Fibroblast of peridontal ligament (primary cell): ENCODE data around the gene SOX12.
"Not testable (repeated sequence)": the region's sequence is repeated elsewhere in the genome, so short reads cannot be mapped to it uniquely, and the experiment has no call there.

Experiments
- DNase-seq: peaks from one replicate; pipeline ENCODE4 v3.0.0-alpha.2; 2010; ENCODE audit errors: extremely low read depth

SOX12 gene

GRCh38 chr20:362271-363254 is 37.2 kb downstream of the SOX12 start:
- peak; percentile 71 for DNase-seq

DNA sequence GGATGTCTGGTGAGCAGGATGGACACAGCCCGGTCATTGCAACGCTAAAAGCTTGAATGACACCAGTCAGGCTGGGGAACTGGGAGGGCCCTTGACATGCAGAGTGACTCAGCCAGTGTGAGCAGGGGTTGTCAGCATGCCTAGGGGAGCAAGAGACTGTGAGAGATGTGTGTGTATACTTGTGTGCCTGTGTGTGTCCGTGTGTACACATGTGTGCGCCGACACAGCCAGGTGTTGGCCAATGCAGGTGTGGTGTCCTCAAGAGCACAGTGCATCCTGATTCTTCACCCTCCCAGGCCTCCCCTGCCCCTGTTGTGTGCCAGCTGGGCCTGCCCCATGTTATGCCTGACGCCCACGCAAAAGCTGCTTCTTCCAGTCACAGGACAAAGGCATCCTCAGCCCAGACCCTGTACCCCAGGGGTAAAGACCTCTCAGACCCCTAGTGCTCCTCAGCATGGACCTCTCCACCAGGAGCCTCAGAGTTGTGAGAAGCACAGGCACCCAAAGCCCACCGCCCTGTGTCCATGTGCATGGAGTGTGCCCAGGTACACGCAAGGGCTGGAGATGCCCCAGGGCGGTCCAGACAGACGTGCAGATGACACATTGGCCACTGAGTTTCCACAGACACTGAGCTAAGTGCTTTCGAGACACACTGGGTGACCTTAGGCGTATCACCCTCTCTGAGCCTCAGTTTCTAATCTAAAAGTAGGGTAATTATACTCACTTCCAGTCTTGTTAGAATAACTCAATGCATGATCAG is 38.1 kb downstream of the SOX12 start:
- no peak for DNase-seq

DNA sequence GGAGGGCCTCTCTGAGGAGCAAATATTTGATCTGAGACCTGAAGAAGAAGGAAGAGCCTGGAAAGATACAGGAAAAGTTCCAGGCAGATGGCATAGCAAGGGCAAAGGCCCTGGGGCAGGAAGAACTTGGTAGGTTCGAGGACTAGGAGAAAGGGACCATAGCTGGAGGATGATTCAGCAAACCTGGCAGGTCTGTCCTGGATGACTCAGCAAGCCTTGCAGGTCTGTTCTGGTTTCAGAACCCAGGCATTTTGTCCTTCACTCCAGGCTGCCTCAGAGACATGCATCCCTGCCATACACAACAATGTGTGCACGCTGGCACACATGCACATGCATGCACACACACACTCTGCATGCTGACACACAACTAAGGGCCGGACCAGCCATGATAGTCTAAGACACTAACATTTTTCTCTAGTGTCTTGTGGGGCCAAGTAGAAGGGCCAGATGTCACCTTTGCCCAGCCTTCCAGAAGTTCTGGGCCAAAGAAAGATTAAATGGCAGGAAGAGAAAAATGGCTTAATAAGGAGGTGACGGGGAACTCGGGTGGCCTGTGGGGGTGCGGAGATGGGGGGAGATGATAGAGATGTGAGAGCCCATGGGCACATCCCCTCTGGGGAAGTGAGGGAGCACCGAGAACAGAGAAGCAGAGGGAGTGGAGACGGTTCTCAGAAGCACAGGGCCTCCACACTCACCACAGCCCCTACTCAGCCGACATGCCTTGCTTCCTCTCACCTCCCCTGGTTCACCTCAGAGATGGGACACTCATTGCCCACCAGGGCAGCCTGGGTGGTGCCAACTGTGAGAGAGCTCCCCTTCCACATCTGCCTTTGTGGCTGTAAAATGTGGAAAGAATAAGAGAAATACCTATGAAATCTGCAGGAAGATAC is 39.8 kb downstream of the SOX12 start:
- no peak for DNase-seq

GRCh38 chr20:366041-366718 is 40.8 kb downstream of the SOX12 start:
- DNase-seq = no peak

- no peak for DNase-seq
Measured at GRCh38 chr20:366719-367485, 41.5 kb downstream of the SOX12 start.

DNA sequence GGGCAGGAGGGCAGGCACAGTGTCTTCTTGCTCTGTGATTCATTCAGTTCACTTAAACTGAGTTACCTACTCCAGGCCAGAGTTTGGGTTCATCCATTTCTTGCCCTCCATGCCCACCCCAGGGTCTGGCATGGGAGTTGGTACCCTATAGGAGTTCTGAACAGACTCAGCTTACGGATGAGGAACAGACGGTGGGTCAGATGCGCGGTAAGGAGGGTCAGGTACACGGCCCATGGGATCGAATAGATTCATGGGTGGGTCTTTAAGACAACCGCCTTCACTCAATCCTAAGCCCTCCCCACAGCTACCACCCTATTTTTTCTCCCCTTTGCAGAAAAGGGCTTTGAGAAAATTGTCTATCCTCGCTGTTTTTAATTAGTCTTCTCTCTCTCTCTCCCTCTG is 42.1 kb downstream of the SOX12 start:
- no peak for DNase-seq

DNA sequence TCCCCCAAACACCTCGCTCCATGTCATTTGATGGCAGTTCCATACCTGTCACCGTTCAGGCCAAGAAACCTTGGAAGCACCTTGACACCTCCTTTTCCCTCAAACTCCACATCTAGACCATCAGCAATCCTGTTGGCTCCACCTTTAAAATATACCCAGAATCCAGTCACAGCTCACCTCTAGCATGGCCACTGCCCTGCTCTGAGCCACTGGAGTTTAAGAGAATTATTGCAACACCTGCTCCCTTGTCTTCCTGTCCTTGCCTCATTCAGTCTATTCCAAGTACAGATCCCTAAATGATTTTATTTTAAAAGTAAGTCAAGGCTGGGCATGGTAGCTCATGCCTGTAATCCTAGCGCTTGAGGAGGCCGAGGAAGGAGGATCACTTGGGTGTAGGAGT is 43.6 kb downstream of the SOX12 start:
- no peak for DNase-seq

DNA sequence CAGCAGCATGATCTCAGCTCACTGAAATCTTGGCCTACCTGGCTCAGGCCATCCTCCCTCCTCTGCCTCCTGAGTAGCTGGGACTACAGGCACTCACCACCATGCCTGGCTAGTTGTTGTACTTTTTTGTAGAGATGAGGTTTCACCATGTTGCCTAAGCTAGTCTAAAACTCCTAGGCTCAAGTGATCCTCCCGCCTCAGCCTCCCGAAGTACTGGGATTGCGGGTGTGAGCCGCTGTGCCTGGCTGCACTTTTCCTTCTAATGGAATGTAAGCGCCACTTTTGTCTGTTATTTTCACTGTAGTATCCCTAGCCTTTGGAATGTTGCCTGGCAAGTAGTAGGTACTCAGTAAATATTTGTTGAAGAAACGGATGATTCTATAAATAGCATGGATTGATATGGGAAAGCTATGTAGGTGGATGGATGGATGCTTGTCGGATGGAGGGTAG is 44.8 kb downstream of the SOX12 start:
- no peak for DNase-seq

GRCh38 chr20:370977-371754 is 45.8 kb downstream of the SOX12 start:
- no peak for DNase-seq

- DNase-seq = peak; percentile 90
Measured at GRCh38 chr20:371755-372542, 46.6 kb downstream of the SOX12 start.

DNA sequence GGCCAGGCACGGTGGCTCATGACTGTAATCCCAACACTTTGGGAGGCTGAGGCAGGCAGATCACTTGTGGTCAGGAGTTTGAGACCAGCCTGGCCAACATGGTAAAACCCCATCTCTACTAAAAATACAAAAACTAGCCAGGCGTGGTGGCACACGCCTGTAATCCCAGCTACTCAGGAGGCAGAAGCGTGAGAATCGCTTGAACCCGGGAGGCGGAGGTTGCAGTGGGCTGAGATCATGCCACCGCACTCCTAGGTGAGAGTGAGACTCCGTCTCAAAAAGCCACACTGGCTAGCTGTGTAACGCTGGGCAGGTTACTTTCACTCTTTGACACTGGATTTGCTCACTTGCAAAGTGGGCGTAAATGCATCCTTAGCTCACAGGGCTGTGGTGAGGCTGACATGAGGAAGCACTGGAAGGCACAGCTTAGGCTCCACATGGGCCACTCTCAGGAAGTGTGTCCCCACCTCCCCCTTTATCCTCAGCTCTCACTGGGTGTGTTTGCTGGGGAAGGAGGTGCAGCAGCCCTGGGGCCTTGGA is 47.3 kb downstream of the SOX12 start:
- DNase-seq = not testable (repeated sequence)

DNA sequence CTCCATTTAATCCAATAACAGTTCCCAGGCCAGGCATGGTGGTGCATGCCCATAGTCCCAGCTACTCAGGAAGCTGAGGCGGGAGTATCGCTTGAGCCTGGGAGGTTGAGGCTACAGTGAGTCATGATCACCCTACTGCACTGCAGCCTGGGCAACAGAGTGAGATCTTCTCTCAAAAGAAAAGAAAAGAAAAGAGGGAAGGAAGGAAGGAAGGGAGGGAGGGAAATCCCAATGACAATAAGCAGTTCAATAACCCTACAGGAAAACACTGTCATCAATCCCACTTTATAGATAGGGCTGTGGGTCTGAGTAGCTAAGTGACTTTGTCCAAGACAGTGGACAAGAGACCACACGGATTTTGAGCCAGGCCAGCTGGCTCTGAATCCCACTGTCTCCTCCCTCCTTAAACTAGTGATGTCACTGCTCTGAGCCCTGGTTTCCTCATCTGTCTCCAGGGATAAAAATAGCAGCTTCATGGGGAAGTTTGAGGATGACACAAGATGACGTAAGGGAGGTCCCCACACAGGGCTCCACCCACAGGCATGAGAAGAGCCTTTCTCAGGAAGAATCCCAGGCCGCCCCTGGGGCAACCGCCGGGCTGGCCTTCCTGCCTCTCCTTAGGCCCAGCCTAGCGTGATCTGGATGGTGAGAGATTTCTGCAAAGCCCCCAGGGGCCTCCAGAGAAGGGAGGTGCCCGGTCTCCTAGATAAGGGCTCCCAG is 48.0 kb downstream of the SOX12 start:
- DNase-seq = peak; percentile 75

GRCh38 chr20:375265-375889 is 50.0 kb downstream of the SOX12 start:
- DNase-seq = no peak

GRCh38 chr20:376089-376488 is 50.7 kb downstream of the SOX12 start:
- DNase-seq = no peak

DNA sequence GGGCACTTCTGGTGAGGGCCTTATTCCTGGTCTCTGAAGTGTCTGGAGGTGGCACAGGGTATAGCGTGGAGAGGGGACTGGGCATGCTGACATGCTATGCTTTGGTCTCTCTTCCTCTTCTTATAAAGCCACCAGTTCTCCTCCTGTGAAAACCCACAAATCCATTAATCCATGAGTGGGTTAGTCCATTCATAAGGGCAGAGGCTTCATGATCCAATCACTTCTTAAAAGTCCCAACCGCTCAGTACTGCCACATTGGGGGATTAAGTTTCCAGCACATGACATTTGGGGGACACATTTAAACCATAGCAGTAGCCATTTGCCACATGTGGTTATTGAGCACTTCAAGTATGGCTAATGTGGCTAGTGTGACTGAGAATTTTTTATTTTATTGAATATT is 51.4 kb downstream of the SOX12 start:
- no peak for DNase-seq

DNA sequence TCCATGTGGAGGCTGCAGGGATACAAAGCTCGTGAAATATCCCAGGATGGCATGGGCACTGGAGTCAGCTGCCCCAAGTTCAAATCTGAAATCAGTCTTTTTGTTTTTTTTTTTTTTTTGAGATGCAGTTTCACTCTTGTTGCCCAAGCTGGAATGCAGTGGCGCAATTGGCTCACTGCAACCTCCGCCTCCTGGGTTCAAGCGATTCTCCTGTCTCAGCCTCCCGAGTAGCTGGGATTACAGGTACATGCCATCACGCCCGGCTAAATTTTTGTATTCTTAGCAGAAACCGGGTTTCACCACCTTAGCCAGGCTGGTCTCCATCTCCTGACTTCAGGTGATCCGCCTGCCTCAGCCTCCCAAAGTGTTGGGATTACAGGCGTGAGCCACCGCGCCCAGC is 52.2 kb downstream of the SOX12 start:
- not testable (repeated sequence) for DNase-seq

DNA sequence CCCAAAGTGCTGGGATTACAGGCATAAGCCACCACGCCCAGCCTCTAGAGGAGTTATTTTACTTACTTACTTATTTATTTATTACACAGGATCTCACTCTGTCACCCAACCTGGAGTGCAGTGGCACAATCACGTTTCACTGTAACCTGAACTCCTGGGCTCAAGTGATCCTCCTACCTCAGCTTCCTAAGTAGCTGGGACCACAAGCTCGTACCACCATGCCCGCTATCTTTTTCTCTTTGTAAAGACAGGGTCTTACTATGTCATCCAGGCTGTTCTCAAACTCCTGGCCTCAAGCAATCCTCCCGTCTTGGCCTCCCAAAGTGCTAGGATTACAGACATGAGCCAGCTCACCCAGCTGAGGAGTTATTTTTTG is 53.6 kb downstream of the SOX12 start:
- DNase-seq = no peak
